Keratinocyte (primary cell): ENCODE measurements around the gene LGR4. TPM values are rescaled to one million over a fixed set of nuclear protein-coding genes. Genes with fewer than 3 reads are reported as not detected.

Experiments used
- DNase-seq: peaks from one replicate; pipeline ENCODE4 v3.0.0-alpha.2; 2011; ENCODE audit warnings: low read depth, missing footprints, low spot score
- FAIRE-seq: peaks from 2 replicates; lab custom pipeline; 2011; peaks lifted over from hg19 to GRCh38; lab: Jason Lieb, UNC
- H2AFZ ChIP-seq: 2 replicates; pipeline ENCODE4 v1.6.0; 2012; ENCODE audit warnings: low read length, control low read depth, inconsistent platforms; ENCODE audit not compliant: control insufficient read depth
- H3K27ac ChIP-seq: 2 replicates; pipeline ENCODE4 v1.5.1; 2011; ENCODE audit warnings: low read length; ENCODE audit not compliant: control insufficient read depth, insufficient read depth
- H3K27me3 ChIP-seq: 3 replicates; pipeline ENCODE4 v1.6.0; 2011; ENCODE audit warnings: low read length; ENCODE audit not compliant: control insufficient read depth, insufficient read depth; ENCODE audit errors: extremely low read depth
- H3K36me3 ChIP-seq, 2 experiments: 2 replicates in 1 of 2; 3 replicates in 1 of 2; pipeline ENCODE4 v1.5.1; 2011; ENCODE audit warnings: low read length in 2 of 2, mild to moderate bottlenecking in 1 of 2; ENCODE audit not compliant: control insufficient read depth in 2 of 2, insufficient read depth in 2 of 2; ENCODE audit errors: extremely low read depth in 1 of 2
- H3K4me1 ChIP-seq: 3 replicates; pipeline ENCODE4 v1.5.1; 2011; ENCODE audit warnings: low read length; ENCODE audit not compliant: control insufficient read depth, insufficient read depth; ENCODE audit errors: extremely low read depth
- H3K4me2 ChIP-seq: 3 replicates; pipeline ENCODE4 v1.6.0; 2011; ENCODE audit warnings: low read depth, low read length; ENCODE audit not compliant: control insufficient read depth, insufficient read depth; ENCODE audit errors: extremely low read depth
- H3K4me3 ChIP-seq, 3 experiments: fragments of 200-600 bp in 1 of 3; sonication (generic) in 1 of 3; 2 replicates in 2 of 3; 3 replicates in 1 of 3; pipeline ENCODE4 v1.5.1; 2011 to 2016; ENCODE audit warnings: low read length in 3 of 3, mild to moderate bottlenecking in 3 of 3, control low read depth in 2 of 3, inconsistent platforms in 1 of 3, low read depth in 1 of 3, mixed read lengths in 1 of 3, mixed run types in 1 of 3, moderate library complexity in 1 of 3; ENCODE audit not compliant: control insufficient read depth in 2 of 3, insufficient read depth in 2 of 3; ENCODE audit errors: extremely low read depth in 1 of 3
- H3K79me2 ChIP-seq: 2 replicates; pipeline ENCODE4 v1.6.0; 2012; ENCODE audit warnings: low read length; ENCODE audit not compliant: control insufficient read depth, insufficient read depth
- H3K9ac ChIP-seq: 3 replicates; pipeline ENCODE4 v1.6.0; 2011; ENCODE audit warnings: low read length; ENCODE audit not compliant: control insufficient read depth, insufficient read depth; ENCODE audit errors: extremely low read depth
- H3K9me1 ChIP-seq: 3 replicates; pipeline ENCODE4 v1.6.0; 2011; ENCODE audit warnings: low read length; ENCODE audit not compliant: control insufficient read depth, insufficient read depth; ENCODE audit errors: extremely low read depth
- H3K9me3 ChIP-seq: 2 replicates; pipeline ENCODE4 v1.5.1; 2012; ENCODE audit warnings: low read depth, low read length; ENCODE audit not compliant: control insufficient read depth
- H4K20me1 ChIP-seq: 3 replicates; pipeline ENCODE4 v1.6.0; 2011; ENCODE audit warnings: low read length; ENCODE audit not compliant: control insufficient read depth, insufficient read depth; ENCODE audit errors: extremely low read depth
- EZH2 ChIP-seq: IDR thresholded peaks from one replicate; pipeline ENCODE4 v1.6.1; 2012; ENCODE audit warnings: inconsistent platforms, mild to moderate bottlenecking, low read length, moderate library complexity
- dilution Hi-C: fragments of 300-500 bp; cut with MboI; formaldehyde crosslinking; loops from one replicate; pipeline ENCODE4 v1.7.0; 2020; ENCODE audit warnings: low sequenced_read_pairs; ENCODE audit not compliant: extremely low pct_ligation_motif_present
- polyA plus RNA-seq, 5 experiments: library from polyadenylated mRNA; depleted of rRNA in 3 of 5; stranded (reverse) in 3 of 5; stranded (forward) in 1 of 5; unstranded in 1 of 5; fragments of >200 nt; gene quantifications; 1 replicate in 1 of 5; 2 replicates in 3 of 5; 3 replicates in 1 of 5; pipeline versions ENCODE4 v1.2.1 to v1.2.3, GENCODE V29; 2011 to 2012; ENCODE audit warnings: missing spikeins in 2 of 5, low read depth in 1 of 5, low replicate concordance in 1 of 5
- TF ChIP-seq, protein P1 (sequence below), 3 experiments: IDR thresholded peaks in 1 of 3; conservative IDR thresholded peaks in 1 of 3; optimal IDR thresholded peaks in 1 of 3; 2 replicates in 2 of 3; 3 replicates in 1 of 3; pipeline versions ENCODE3 to v1.5.1; 2011; ENCODE audit warnings: low read length in 3 of 3, mild to moderate bottlenecking in 3 of 3, moderate library complexity in 2 of 3, control low read depth in 1 of 3, inconsistent platforms in 1 of 3; ENCODE audit not compliant: insufficient read depth in 2 of 3; ENCODE audit errors: extremely low read depth in 1 of 3

The LGR4 gene
- polyA plus RNA-seq, 1 donor (not counting 4 experiments of a cell fraction or from before 2014, with no cell fraction given), result 49.7 TPM

DNA sequence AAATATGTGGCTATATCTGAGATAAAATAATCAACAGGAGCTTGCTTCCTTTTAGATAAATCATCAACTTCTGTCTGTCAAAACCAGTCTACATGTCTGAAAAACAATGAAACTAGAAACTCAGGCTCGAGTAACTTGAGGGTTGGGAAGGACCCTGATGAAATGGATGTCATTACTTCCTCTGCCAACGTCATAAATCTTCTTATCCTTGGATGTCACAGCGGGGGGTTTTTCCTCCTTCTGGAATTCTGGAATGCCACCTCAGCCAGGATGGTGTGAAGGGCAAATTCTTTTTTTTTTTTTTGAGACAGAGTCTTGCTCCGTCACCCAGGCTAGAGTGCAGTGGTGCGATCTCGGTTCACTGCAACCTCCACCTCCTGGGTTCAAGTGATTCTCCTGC, 13.4 kb downstream of the LGR4 start:
- Histone ChIP-seq H3K4me2 (no peak overlapping the region), H3K79me2 (peaks cover 93% of the 10 kb centered on the region), H3K27ac (no peak overlapping the region), H2AFZ (no peak overlapping the region), H3K4me1 (peaks cover 45% of the 10 kb centered on the region), H3K4me3 (no peak overlapping the region), H3K9ac (no peak overlapping the region), H3K9me3 (no peaks in the 10 kb centered on the region), H3K36me3 (no peaks in the 10 kb centered on the region), H3K27me3 (no peaks in the 10 kb centered on the region), H3K9me1 (no peaks in the 10 kb centered on the region), H4K20me1 (no peaks in the 10 kb centered on the region)
- TF ChIP-seq EZH2, result no peak
- TF ChIP-seq, protein P1, sequence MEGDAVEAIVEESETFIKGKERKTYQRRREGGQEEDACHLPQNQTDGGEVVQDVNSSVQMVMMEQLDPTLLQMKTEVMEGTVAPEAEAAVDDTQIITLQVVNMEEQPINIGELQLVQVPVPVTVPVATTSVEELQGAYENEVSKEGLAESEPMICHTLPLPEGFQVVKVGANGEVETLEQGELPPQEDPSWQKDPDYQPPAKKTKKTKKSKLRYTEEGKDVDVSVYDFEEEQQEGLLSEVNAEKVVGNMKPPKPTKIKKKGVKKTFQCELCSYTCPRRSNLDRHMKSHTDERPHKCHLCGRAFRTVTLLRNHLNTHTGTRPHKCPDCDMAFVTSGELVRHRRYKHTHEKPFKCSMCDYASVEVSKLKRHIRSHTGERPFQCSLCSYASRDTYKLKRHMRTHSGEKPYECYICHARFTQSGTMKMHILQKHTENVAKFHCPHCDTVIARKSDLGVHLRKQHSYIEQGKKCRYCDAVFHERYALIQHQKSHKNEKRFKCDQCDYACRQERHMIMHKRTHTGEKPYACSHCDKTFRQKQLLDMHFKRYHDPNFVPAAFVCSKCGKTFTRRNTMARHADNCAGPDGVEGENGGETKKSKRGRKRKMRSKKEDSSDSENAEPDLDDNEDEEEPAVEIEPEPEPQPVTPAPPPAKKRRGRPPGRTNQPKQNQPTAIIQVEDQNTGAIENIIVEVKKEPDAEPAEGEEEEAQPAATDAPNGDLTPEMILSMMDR (optimal IDR thresholded peaks at IDR 0.05 in 1 of 3, IDR thresholded peaks at IDR 0.05 in 1 of 3, conservative IDR thresholded peaks at IDR 0.05 in 1 of 3; ENCODE audit: extremely low read depth in 1 of 3, insufficient read depth in 2 of 3, low read length in 3 of 3), result no peak
- no peak for DNase-seq
- FAIRE-seq, result no peak
- dilution Hi-C loops, result no loop called here

DNA sequence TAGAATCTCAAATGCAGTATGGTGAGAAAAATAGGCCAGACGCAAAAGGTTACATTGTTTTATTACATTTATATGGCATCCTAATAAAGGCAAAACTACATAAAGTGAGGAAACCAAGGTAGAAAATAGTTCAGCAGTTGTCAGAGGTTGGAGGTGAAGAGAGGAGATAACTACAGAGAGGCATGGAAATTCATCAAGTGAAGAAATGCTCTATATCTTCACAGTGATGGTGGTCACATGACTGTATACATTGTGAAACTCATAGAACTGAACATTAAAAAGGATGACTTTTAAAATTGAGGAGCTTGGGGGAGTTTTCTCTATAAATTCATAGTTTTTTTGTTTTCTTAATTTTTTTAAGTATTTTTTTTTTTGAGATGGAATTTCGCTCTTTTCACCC, 14.4 kb downstream of the LGR4 start:
- dilution Hi-C loops, result no loop called here
- FAIRE-seq, result no peak

More for the DNA sequence above, 14.4 kb downstream of the LGR4 start:
- Histone ChIP-seq H3K9ac (no peak overlapping the region), H3K4me2 (no peak overlapping the region), H3K27ac (no peak overlapping the region), H3K79me2 (peaks cover 93% of the 10 kb centered on the region), H3K9me1 (no peaks in the 10 kb centered on the region), H3K4me3 (no peak overlapping the region), H3K4me1 (peaks cover 41% of the 10 kb centered on the region), H3K36me3 (no peaks in the 10 kb centered on the region), H3K27me3 (no peaks in the 10 kb centered on the region), H3K9me3 (no peaks in the 10 kb centered on the region), H2AFZ (no peak overlapping the region), H4K20me1 (no peaks in the 10 kb centered on the region)
- no peak for TF ChIP-seq EZH2
- TF ChIP-seq, protein P1 (optimal IDR thresholded peaks at IDR 0.05 in 1 of 3, IDR thresholded peaks at IDR 0.05 in 1 of 3, conservative IDR thresholded peaks at IDR 0.05 in 1 of 3; ENCODE audit: extremely low read depth in 1 of 3, insufficient read depth in 2 of 3, low read length in 3 of 3), result no peak
- no peak for DNase-seq
